BE2C (cell line): ENCODE data around the gene PTGDS.
A peak's percentile ranks its signal among the peaks of the same experiment; 100 is the strongest.

Experiments used
- DNase-seq: peaks from one replicate; pipeline ENCODE4 v3.0.0-alpha.2; 2020
- H3K27me3 ChIP-seq: fragments of 250-450 bp; sonication (Bioruptor Pico); 2 replicates; pipeline ENCODE4 v1.5.1; 2020; ENCODE audit warnings: mild to moderate bottlenecking
- H3K36me3 ChIP-seq: fragments of 250-450 bp; sonication (Bioruptor Pico); 2 replicates; pipeline ENCODE4 v1.5.1; 2020; ENCODE audit warnings: mild to moderate bottlenecking
- H3K4me1 ChIP-seq: fragments of 250-450 bp; sonication (Bioruptor Pico); 2 replicates; pipeline ENCODE4 v1.5.1; 2020
- H3K4me3 ChIP-seq: 2 replicates; pipeline ENCODE4 v1.5.1; 2011; ENCODE audit warnings: low read depth, low read length
- H3K9me3 ChIP-seq: fragments of 250-450 bp; sonication (Bioruptor Pico); 2 replicates; pipeline ENCODE4 v1.5.1; 2020
- CTCF ChIP-seq: IDR thresholded peaks from 2 replicates; pipeline ENCODE4 v1.5.1; 2012; ENCODE audit warnings: mild to moderate bottlenecking, low read depth, low read length

PTGDS gene

DNA sequence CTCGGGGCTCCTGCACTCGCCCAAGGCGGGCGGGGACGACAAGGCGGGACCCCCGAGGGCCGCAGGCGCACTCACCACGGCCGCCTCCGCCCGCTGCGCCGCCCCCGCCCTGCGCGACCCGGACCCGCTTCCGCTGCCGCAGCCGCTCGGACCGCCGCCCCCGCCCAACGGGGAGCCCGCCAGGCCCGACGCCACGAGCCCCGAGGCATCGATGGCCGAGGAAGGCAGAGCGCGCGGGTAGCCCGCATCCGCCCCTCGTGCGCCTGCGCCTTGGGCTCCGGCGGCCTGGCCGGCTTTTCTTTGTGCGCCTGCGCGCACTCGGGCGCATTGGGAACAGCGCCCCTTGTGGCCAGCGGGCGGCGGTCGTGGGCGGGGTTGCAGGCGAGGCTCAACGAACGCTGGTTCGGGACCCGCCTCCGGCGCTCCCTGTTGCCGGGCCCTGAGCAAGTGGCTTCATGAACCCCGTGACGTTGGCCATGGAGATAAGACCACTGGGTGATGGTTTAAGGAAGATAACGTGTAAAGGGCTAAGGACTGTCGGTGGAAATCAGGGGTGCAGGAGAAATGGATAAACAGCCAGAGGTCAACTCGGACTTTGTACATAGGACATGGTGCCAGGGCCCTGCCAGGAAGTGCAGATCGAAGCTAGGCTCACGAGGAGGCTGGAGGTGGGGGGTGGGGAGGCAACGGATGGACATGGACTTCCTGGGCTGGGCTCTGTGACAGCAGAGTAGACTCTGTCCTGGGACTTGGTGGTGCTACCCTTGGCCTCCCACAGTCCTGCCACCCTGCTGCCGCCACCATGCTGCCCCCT lies 32.6 kb upstream of the PTGDS start, which contains the start of the genes C8G and FBXW5:
C8G (plus strand) TSS at position 725 of the 814 bp plus-strand sequence; CDS start at position 803, 78 bp downstream.
FBXW5 (minus strand) TSS at position 220 of the 814 bp plus-strand sequence. CDS start 655 bp downstream, outside the sequence.
- H3K27me3 ChIP-seq, result no peaks in the 10 kb centered on the region
- DNase-seq, result peak; percentile 98
- TF ChIP-seq CTCF, result peak; percentile 84
- H3K4me1 ChIP-seq, result no peaks in the 10 kb centered on the region
- no peaks in the 10 kb centered on the region for H3K9me3 ChIP-seq
- H3K4me3 ChIP-seq, result peak within 1 kb of the TSS; percentile 79
- peaks cover 31% of the 10 kb centered on the region for H3K36me3 ChIP-seq

DNA sequence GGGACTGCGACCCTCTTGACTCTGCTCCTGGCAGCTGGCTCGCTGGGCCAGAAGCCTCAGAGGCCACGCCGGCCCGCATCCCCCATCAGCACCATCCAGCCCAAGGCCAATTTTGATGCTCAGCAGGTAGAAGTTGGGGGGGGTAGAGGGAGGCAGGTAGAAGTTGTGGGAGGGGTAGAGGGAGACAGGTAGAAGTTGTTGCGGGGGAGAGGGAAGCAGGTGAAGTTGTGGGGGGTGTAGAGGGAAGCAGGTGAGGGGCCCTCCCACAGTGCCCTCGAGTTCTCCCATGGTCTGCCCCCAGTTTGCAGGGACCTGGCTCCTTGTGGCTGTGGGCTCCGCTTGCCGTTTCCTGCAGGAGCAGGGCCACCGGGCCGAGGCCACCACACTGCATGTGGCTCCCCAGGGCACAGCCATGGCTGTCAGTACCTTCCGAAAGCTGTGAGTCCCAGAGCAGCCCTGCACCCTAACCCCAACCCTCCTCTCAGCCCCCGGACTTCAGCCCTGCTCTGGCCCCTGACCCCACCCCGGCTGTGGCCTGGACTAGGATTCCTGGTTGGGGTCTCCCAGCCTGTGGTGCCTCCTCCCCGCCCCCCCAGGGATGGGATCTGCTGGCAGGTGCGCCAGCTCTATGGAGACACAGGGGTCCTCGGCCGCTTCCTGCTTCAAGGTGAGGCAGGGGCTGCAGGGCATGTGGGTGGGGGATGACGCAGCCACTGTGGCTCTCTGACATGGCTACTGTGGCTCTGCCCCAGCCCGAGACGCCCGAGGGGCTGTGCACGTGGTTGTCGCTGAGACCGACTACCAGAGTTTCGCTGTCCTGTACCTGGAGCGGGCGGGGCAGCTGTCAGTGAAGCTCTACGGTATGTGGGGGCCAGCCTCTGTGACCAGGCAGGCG lies 31.7 kb upstream of the PTGDS start:
- no peaks in the 10 kb centered on the region for H3K27me3 ChIP-seq
- H3K4me1 ChIP-seq, result peaks cover 4% of the 10 kb centered on the region; the same call in 1 of the 2 replicates

DNA sequence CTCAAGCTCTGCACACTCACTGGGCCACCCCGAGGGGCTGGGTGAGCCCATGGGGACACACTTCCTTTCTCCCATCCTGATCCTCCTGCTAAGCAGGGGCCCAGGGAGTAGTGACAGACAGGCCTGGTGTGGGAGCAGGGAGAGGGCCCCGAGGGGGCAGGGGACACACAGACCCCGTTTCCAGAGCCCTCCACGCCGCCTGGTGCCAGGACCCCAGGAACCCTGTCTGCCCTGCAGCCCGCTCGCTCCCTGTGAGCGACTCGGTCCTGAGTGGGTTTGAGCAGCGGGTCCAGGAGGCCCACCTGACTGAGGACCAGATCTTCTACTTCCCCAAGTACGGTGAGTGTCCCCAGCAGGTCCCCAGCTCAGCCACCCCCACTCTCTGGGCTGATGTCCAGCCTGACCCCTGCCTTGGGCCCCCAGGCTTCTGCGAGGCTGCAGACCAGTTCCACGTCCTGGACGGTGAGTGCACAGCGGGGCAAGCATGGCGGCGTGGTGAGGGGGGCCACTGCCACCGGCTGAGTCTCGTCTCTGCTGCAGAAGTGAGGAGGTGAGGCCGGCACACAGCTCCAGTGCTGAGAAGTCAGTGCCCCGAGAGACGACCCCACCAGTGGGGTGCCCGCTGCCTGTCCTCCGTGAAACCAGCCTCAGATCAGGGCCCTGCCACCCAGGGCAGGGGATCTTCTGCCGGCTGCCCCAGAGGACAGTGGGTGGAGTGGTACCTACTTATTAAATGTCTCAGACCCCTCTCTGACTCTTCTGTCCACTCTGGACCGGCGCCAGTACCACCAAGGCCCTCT lies 30.9 kb upstream of the PTGDS start:
- peaks cover 16% of the 10 kb centered on the region for H3K36me3 ChIP-seq
- H3K9me3 ChIP-seq, result no peaks in the 10 kb centered on the region
- peaks cover 5% of the 10 kb centered on the region; the same call in 1 of the 2 replicates for H3K4me1 ChIP-seq
- H3K4me3 ChIP-seq, result no peak overlapping the region
- TF ChIP-seq CTCF, result no peak
- peak; percentile 16 for DNase-seq
- no peaks in the 10 kb centered on the region for H3K27me3 ChIP-seq

More for the DNA sequence above, 31.7 kb upstream of the PTGDS start:
- H3K4me3 ChIP-seq, result no peak overlapping the region
- peaks cover 24% of the 10 kb centered on the region for H3K36me3 ChIP-seq
- H3K9me3 ChIP-seq, result no peaks in the 10 kb centered on the region
- no peak for DNase-seq
- TF ChIP-seq CTCF, result no peak

DNA sequence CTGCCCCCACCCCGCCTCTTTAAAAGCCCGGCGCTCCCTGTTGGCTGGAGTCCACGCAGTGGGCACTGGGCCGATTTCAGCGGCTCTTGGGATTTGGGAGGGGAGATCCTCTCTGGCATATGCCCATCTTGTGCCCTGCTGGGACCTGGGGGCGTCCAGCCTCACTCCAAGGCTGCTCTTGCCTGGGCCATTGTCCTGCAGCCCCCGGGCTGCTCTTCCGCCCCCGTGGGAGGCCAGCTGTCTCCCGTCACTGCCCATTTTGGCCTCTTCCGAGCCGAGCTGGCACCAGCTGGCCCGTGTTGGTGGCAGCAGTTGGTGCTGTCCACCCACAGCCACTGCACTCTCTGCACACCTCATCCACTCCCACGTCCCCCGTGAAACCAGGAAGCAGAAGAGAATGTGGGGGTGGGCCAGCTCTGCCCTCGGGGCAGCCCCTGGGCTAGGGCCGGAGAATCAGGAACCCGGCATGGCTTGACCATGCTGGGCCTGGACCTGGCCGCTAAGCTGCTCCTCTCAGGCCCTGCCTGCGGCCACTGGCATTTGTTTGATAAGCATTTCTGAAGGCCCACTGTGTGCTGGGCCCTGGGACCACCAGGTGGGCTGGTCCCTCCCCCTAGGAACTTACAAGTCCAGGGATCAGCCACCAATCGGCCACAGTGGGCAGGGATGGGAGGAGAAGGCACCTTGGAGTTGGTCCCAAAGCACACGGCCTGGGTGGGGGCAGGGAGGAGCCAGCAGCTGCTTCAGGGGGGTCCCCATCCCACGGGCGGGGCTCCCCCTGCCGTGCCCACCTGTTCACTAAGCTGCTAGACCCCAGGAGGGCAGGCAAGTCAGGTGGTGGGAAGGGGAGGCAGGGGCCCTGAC lies 30.0 kb upstream of the PTGDS start:
- no peaks in the 10 kb centered on the region for H3K27me3 ChIP-seq
- H3K4me3 ChIP-seq, result no peak overlapping the region
- peaks cover 9% of the 10 kb centered on the region for H3K4me1 ChIP-seq
- no peaks in the 10 kb centered on the region for H3K9me3 ChIP-seq
- H3K36me3 ChIP-seq, result peaks cover 7% of the 10 kb centered on the region
- peak; percentile 10 for DNase-seq
- no peak for TF ChIP-seq CTCF

DNA sequence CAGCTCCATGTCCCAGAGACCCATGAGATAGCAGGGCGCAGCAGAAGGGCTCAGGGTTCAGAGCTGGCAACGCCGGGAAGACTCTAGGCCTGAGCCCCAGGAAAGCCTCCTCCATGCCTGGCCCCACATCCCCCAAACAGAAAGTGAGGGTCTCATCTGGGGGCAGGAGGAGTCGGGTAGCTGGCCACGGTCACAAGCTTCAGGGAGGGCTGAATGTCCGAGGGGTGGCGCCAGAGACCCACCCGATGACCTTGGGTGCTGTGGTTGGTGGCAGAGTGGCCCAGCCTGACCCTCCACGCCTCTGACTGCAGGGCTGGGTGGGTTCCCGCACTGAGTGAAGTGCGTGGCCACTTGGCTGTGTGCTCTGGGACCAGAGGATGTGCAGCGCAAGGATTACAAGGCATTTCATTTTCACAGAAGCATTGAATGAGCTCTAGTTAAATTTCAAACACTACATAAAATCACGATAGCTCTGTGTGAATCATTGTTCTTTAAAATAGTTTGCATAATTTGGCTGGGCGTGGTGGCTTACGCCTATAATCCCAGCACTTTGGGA lies 29.3 kb upstream of the PTGDS start:
- peak; percentile 67 for DNase-seq
- H3K4me1 ChIP-seq, result peaks cover 10% of the 10 kb centered on the region
- no peaks in the 10 kb centered on the region for H3K27me3 ChIP-seq
- H3K9me3 ChIP-seq, result no peaks in the 10 kb centered on the region
- TF ChIP-seq CTCF, result peak; percentile 55
- no peak overlapping the region for H3K4me3 ChIP-seq
- no peaks in the 10 kb centered on the region; the same call in 1 of the 2 replicates for H3K36me3 ChIP-seq
